Right hindlimb (tissue), 1 donor: Measurements from ENCODE around the gene NCLN.
"Not testable (repeated sequence)": the region's sequence is repeated elsewhere in the genome, so short reads cannot be mapped to it uniquely, and the experiment has no call there.

Experiments
- DNase-seq: peaks from one replicate; pipeline ENCODE4 v3.0.0-alpha.2; 2018

The NCLN gene

GRCh38 chr19:3154957-3155736 lies 30.6 kb upstream of the NCLN start:
- peak; percentile 35 for DNase-seq

DNA sequence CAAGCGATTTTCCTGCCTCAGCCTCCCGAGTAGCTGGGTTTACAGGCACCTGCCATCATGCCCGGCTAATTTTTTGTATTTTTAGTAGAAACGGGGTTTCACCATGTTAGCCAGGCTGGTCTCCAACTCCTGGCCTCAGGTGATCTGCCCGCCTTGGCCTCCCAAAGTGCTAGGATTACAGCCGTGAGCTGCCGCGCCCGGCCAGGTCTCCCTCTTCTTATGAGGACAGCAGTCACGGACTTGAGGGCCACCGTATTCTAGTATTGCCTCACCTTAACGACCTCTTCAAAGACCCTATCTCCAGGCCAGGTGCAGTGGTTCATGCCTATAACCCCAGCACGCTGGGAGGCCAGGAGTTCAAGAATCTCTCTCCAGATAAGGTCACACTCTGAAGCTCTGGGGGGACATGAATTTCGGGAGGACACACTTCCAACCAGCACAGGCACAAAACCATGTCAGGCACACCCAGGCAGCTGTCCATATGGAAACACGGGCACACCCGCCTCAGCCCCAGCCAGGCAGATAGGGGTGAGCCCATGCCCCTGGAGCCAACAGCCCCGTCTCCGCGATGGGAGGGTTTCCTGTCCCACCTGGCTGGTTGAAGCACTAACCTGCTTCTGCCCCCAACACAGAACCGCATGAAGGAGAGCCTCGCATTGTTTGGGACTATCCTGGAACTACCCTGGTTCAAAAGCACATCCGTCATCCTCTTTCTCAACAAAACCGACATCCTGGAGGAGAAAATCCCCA lies 28.5 kb upstream of the NCLN start:
- no peak for DNase-seq

DNA sequence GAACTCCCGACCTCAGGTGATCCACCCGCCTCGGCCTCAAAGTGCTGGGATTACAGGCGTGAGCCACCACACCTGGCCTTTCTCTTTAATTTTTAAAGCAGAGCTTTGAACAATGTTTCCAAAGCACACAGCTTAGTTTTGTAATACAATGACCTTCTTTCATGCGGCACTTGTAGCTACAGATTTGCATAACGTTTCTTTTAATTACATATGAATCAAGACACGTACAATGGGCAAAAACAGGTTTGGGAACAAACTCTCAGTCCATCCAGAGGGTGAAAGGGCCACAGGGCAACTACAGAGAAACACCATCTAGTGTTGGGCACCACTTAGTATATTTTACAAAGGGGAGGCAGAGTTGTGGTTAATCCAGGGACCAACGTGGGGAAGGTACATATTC lies 26.2 kb upstream of the NCLN start:
- no peak for DNase-seq

DNA sequence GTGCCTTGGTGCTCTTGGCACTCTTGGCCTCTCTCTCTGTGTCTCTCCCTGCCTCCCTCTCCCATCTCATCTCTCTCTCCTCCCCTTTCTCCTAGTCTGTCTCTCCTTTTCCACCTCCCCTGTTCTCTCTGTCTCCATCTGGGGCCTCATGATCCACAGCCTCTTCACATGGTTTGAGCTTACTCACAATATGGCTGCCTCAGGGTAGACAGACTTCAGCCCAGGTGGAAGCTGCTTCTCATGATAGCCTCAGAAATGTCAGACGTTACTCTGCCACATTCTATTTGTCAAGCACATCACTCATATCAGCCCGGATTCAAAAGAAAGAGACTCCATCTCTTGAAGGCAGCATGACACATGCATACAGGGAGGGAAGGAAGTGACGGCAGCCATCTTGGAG lies 25.5 kb upstream of the NCLN start:
- no peak for DNase-seq

- no peak for DNase-seq
These were observed 24.3 kb upstream of the NCLN start for GRCh38 chr19:3161453-3161852.

DNA sequence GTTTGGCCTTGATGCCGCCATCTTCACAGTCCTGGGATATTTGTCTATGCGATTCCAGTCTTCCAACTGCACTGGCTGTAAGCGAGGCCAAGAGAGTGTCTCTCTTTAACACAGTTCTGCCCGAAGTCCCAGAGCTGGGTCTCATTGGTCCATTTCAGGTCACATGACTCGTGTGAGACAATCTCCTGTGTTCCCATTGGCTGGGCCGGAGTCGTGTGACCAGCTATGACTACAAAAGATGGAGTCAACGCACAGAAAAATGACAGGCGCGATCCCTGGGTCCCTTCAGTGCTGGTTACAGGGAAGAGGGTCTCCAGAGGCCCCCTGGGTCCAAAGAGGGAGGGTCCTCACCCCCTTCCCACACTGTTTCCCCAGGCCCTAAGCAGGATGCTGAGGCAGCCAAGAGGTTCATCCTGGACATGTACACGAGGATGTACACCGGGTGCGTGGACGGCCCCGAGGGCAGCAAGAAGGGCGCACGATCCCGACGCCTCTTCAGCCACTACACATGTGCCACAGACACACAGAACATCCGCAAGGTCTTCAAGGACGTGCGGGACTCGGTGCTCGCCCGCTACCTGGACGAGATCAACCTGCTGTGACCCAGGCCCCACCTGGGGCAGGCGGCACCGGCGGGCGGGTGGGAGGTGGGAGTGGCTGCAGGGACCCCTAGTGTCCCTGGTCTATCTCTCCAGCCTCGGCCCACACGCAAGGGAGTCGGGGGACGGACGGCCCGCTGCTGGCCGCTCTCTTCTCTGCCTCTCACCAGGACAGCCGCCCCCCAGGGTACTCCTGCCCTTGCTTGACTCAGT lies 23.1 kb upstream of the NCLN start:
- DNase-seq: no peak

GRCh38 chr19:3163230-3163886 lies 22.4 kb upstream of the NCLN start:
- DNase-seq: peak; percentile 58

DNA sequence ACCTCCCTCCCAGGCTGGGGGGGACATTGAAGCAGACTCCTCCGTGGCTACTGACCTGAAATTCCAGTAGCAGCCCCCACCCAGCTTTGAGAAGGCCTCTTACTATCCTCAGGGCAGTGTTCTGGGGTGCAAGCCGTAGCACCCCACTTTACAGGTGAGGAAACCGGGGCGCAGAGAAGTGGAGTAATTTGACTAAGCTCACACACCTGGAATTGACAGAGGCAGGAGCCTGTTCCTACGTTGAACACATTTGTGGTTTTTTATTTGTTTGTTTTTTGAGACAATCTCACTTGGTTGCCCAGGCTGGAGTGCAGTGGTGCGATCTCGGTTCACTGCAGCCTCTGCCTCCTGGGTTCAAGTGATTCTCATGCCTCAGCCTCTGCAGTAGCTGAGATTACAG lies 21.8 kb upstream of the NCLN start:
- no peak for DNase-seq

DNA sequence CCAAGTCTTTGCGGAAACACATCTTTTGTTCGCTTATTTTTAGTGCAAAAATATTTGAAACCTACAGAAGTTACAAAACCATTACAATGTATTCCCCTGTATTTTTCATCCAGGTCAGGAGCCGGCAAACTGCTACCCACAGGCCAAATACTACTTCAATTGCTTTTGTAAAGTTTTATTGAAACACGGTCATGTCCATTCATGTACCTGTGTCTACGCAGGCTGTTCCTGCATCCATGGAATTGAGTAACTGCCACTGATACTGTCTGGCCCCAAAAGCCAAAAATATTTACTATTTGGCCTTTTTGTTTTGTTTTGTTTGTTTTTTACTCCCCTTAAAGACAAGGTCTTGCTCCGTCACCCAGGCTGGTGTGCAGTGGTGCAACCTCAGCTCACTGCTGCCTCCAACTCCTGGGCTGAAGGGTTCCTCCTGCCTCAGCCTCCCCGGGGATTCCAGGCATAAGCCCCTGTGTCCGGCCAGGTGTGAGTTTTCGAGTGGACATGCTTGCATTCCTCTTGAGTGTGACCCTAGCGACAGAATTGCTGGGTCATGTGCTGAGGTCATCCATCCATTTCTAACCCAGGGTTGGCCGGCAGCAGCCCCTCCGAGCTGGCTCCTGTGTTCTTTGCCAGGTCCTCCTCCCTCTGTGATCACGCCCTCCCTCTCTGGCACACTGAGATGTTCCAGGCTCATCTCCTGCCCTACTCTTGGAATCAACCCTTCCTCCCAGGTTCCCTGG lies 18.0 kb upstream of the NCLN start:
- DNase-seq: no peak

DNA sequence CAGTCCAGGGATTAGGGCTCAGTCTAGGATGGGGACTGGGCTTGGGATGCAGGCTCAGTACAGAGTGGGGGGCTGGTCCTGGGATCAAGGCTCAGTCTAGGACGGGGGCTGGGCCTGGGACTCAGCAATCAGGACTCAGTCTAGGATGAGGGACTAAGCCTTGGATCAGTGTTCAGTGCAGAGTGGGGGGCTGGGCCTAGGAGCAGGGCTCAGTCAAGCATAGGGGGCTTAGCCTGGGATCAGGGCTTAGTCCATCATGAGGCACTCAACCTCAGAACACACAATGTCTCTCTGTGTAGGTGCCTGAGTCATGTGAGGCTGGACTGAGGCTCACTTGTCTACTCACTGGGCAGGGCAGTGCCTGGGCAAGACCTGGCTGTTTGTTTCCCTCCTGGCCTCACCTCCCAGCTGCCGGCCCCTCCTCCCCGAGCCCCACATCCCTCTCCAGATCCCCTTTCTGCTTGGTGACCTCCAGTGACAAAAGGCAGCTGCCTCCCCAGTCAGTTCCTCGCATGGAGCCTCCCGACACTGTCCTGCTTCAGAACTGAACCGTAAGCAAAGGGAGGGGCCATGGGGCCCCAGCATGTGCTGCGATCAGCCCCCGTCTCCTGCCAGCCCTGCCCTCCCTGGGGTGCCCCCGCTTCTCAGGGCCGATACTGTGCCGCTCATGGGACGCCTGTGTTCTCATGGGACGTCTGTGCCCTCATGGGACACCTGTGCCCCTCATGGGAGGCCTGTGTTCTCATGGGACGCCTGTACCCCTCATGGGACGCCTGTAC lies 13.6 kb upstream of the NCLN start:
- no peak for DNase-seq

- DNase-seq: not testable (repeated sequence)
These were observed 13.1 kb upstream of the NCLN start for GRCh38 chr19:3172673-3173000.

- no peak for DNase-seq
These were observed 9.7 kb upstream of the NCLN start for GRCh38 chr19:3175781-3176714.

DNA sequence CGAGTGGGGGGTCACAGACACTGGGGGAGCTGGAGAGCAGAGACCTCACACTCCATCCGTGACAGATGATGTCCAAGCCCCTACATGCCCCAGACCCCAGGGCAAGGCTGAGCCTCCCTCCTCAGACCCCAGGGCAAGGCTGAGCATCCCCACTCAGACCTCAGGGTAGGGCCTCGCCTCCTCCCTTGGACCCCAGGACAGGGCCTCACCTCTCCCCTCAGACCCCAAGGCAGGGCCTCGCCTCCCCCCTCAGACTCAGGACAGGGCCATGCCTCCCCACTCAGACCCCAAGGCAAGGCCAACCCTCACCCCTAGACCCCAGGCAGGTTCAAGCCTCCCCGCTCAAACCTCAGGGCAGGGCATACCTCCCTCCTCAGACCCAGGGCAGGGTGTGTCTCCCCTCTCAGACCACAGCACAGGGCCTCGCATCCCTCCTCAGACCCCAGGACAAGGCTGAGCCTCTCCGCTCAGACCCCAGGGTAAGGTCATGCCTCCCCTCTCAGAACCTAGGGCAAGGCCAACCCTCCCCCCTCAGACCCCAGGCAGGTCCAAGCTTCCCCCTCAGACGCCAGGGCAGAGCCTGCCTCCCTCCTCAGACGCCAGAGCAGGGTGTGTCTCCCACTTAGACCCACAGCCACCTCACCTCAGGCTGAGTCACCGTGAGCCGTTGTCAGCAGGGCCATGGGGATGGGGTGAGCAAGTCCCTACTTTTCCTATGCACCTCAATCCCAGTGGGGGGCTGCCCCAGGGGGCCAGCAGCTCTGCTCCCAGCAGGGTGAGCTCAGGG lies 8.8 kb upstream of the NCLN start:
- peak; percentile 19 for DNase-seq

GRCh38 chr19:3178377-3178972 lies 7.3 kb upstream of the NCLN start, which contains the start of gene S1PR4:
Gene S1PR4, plus strand, starts transcription at chr19:3178769. Its CDS starts 24 bp downstream, at chr19:3178793.
- DNase-seq: no peak

- no peak for DNase-seq
These were observed 6.6 kb upstream of the NCLN start for GRCh38 chr19:3178973-3179738.

GRCh38 chr19:3179739-3180293 lies 5.9 kb upstream of the NCLN start:
- DNase-seq: no peak

DNA sequence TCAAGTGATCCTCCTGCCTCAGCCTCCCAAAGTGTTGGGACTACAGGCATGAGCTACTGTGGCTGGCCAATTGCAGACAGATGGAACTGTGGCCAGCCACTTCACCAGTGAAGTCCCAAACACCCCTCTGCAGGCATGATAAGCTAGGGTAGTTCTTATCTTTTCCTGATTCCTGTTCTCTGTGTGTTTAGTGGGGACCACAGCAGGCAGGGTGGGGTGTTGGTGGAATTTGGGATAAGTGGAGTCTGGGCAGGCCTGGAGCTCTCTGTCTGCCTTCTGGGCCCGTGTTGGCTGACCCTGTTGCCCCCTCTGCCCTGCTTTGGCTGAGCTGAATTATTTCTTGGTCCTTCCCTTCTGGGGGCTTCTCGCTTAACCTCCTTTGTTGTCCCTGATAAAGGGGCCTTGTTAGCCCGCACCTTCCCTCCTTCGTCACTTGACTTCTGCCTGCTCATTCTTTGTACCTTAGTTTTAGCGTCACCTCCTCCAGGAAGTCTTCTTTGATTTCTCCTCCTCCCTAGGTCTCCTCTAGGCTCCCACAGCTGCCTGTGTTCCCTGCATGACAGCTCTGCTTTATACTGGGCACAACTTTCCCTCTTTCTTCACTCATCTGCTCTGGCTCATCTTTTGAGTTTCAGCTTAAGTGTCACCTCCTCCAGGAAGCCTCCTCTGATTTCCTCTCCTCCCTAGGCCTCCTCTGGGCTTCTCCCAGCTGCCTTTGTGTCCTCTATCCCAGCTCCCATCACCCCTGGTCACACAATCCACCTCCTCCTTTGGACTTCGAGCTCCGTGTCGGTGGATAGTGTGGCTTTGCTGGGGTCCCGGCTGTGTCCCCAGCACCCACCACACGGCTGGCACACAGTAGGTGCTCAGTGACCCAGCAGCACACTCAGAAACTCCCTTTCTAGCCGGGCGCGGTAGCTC lies 1.7 kb upstream of the NCLN start:
- DNase-seq: no peak
